SW 1271 (cell line): ENCODE results near the gene CEP104.

Experiments used
- DNase-seq, 2 experiments: peaks; one replicate each; lab custom pipeline; 2025; lab: John Stamatoyannopoulos, UW

CEP104 gene

GRCh38 chr1:3762873-3763228 lies 94.2 kb downstream of the CEP104 start:
- DNase-seq, result no peak

GRCh38 chr1:3762151-3762872 lies 94.7 kb downstream of the CEP104 start:
- no peak for DNase-seq
